GM19397 (cell line): ENCODE measurements around the gene TBC1D10A.

Experiments
- ATAC-seq: cut with Tn5 transposase; IDR thresholded peaks from one replicate; pipeline ENCODE4 v1.9.1; 2021; ENCODE audit warnings: mild to moderate bottlenecking, moderate library complexity; ENCODE audit not compliant: unreplicated experiment

TBC1D10A gene

DNA sequence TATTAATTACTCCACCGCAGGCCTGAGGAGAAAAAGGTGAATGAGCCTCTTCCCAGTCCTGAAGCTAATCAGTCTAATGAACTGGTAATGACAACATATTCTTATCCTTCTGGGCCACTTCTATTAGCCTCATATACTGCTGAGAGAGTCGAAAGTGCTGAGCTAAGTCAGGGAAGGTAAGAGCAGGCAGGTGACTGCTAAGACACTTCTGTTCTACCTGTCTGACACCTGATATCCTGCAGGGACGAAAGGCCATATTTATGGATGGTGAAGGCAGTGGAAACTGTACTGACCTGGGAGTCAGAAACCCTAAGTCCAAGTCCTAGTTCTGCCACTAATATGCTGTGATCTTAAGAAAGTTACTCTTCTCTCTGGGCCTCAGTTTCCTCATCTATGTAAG is 3.5 kb downstream of the TBC1D10A start:
- no peak for ATAC-seq

DNA sequence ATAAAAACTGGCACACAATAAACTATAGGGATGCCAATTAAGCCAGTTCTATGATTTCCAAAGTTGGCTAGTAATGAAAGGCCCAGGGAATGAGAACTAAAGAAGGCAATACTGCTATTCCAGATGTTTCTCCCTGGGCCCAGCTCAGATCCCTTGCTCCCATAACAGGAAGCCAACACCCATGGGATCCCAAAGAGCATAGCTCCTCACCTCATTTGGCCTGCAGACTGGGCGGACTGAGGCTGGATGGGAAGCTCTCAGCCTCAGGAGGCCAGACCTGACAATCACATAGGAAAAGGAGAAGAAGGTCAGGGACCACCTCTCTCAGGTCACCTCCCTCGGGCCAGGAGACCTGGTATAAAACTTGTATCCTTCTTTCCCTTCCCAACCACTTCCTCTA is 5.3 kb downstream of the TBC1D10A start:
- ATAC-seq: no peak

GRCh38 chr22:30320021-30320556 is 6.7 kb downstream of the TBC1D10A start:
- ATAC-seq: no peak

GRCh38 chr22:30318799-30319419 is 7.8 kb downstream of the TBC1D10A start:
- no peak for ATAC-seq

GRCh38 chr22:30317778-30318177 is 9.0 kb downstream of the TBC1D10A start:
- no peak for ATAC-seq

DNA sequence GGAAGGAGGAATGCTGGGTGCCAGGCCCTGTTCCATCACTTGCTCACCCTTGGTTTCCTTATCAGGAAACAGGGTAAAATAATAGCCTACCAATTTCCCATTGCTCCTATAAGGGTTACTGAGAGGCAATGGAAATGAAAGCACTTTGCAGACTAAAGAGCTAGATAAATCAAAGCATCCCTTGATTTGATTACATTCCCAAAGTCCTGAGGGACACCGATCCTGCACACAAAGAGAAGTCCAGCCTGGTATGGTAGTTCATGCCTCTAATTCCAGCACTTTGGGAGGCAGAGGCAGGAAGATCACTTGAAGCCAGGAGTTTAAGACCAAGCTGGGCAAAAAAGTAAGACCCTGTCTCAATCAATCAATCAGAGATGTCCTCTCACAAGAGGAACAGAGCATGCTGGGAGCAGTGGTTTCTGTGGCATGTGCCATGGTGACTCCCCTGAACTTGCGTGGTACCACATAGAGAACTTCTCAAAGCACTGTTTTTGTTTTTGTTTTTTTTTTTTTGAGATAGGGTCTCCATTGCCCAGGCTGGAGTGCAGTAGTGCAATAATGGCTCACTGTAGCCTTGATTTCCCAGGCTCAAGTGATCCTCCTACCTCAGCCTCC is 10.7 kb downstream of the TBC1D10A start:
- ATAC-seq: no peak

DNA sequence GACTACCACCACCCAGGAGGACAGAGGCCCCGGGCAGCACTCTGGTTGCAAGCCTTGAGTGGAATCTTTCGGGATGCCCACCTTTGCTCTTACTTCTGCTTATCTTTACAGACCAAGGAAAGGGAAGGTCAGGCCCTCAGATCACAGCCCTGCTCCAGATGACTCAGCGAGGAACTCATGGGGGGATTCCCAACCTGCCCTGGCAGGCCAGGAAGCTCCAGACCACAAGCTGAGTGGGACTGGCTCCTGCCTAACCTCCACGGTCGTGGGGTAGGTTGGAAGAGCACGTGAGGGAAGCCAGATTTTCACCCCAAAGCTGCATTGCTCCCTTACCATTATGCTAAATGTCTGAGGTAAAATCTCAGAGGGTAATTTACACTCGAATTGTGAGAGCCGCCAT is 11.8 kb downstream of the TBC1D10A start:
- ATAC-seq: no peak

DNA sequence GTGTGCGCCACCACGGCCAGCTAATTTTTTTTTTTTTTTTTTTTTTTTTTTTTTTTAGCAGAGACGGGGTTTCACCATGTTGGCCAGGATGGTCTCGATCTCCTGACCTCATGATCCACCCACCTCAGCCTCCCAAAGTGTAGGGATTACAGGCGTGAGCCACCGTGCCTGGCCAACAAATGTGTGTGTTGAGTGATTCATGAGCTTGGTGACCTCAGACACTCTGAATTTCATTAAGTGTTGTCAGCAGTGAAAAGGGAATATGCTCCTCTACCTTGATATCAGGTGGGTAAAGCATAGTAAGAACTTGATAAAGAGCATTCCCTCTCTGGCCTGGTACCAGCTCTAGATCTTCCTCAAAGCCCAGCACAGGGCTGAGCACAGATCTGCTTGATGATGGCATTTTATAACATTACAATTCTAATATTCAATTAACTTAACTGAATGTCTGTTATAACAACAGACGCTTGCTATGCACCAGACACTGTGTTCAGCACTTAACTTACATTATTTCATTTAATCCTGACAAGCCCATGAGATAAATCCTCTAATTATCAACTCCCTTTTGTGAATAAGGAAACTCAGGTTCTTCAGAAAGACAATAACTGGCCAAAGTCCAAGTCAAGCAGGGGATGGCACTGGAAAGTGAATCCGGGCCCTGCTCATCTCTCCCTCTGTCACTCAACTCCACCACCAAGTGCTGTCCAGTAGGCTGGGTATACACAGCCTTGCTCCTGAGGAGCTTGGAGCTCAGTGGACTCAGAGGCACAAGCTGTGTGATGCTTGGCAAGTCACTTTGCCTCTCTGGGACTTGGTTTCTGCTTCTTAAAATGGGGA is 13.0 kb downstream of the TBC1D10A start:
- ATAC-seq: no peak

DNA sequence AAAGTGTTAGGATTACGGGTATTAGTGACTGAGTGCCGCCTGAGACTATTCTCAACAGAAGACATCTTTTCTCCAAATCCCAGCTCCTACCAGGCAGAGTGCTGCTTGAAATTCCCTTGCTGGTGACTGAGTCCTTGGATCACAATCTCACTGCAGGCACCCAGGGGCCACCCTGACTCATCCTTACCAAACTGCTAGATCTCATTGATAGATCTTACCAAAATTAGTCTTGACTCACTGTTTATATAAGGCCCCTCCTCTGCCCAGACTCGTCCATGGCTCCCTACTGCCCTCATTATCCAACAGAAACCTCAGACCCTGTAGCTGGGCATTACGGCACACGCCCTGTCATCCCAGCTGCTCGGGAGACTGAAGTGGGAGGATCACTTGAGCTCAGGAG is 14.7 kb downstream of the TBC1D10A start:
- ATAC-seq: no peak

- no peak for ATAC-seq
These were observed 15.6 kb downstream of the TBC1D10A start for GRCh38 chr22:30310881-30311771.

- no peak for ATAC-seq
These were observed 16.6 kb downstream of the TBC1D10A start for GRCh38 chr22:30309951-30310741.

DNA sequence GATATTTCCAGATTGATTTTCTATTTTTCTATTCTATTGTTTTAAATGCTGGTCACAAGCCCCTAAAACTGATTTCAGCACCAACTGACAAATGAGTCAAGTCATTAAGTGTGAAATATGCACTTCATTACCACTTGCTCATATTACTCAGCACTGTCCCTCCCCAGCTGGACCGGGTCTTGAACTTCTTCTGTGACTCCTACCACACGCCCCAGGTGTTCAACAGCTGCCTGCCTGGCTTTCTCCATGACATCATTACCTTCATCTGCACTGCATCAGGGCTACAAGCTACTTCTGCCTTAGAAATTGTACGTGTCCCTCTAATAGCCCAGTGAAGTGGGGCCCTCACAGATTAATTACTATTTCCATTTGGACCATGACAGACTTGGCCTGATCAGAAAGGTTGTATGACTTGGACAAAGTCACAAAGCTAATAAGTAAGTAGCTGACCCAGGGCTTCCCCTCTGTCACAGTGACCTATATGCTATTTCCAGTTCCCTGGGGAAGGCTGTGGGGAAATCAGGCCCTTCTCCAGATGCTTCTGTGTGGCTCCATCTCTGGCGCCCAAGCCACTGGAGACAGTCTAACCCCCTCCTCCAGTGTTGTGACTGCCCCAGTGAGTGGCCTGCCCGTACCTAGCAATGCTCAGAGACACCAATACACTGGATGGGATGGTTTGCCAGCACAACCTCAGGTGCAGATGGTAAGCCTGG is 18.1 kb downstream of the TBC1D10A start:
- ATAC-seq: no peak

DNA sequence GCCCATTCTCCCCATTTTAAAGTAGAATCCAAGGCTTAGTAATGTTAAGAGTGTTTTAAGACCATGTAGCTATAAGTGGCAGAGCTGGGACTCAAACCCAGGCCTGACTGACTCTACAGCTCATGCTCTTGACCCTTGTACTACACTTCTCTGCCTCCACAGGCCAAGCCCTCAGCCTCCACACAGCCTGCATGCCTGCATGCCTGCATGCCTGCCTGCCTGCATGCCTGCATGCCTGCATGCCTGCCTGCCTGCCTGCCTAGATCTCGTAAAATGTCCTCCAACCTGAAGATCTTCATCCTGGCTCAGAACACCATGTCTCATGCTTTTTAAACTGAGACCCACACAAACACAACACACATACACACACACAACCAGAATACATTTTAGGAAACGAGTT is 18.6 kb downstream of the TBC1D10A start:
- no peak for ATAC-seq

DNA sequence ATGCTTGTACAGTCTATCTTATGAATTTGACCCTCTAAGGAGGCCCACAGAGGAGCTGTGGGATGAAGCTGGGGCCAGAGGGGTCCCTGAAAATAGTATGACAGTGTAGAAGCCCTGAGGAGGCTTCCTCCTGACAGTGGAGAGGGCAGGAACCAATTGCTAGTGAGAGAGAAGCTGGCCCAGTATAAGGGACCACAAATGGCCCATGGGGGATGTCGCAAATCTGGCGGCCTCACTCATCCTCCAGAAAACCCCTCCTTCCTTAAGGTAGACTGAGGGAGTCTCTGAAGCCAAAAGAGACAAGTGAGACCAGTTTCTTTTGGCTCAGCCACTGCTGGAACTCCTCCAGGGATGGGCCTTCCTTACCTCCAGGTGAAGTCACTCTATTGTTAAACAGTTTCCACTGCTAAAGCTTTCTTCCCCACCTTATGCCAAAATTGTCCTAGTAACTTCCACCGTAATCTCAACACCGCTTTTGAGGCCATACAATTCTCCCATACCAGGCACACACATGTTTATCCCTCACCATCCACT is 19.6 kb downstream of the TBC1D10A start:
- ATAC-seq: no peak

GRCh38 chr22:30306627-30307011 is 20.1 kb downstream of the TBC1D10A start:
- no peak for ATAC-seq

DNA sequence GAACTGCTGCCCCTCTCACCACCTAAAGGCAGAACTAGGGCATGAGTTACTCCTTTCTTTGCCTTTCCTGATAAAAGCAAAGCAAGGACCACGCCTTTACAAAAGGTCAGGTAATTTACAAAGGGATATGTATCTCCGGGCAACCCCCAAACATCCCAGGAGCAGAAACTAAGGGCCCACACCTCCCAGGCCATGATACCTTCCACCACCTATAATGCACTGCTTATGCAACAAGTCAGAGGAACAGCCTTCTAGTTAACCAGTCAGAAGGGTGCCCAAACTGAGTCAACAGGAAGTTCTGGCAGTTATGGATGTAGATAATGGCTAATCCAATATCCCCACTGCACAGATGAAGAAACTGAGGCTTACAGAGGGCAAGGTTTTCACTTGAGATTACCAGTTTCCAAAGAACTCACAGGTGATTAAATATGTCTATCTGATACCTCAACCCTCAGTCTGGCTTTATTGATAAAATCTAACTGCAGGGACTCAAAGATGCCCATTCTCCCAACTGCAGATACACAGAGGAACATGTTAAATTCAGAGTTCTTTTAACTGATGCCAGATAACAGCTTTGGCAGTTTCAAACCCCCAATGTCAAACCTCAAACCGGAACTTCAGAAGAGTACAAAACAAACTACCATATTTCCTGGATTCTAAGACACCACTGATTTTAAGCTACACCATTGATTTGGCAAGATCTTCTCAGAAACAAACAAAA is 20.7 kb downstream of the TBC1D10A start:
- ATAC-seq: no peak

GRCh38 chr22:30305519-30305905 is 21.2 kb downstream of the TBC1D10A start:
- ATAC-seq: no peak

GRCh38 chr22:30304495-30305244 is 22.1 kb downstream of the TBC1D10A start:
- no peak for ATAC-seq
